Activated CD8-positive, alpha-beta T cell treated with anti-CD3 and anti-CD28 coated beads for 36 hours (primary cell): Measurements from ENCODE around the gene HK1. TPM values are rescaled to one million over a fixed set of nuclear protein-coding genes. Genes with fewer than 3 reads are reported as not detected.

ENCODE experiments used
- ATAC-seq: fragments of 200-7000 bp; cut with Tn5 transposase; one replicate; pipeline ENCODE4 v1.10.0; 2021; ENCODE audit warnings: mild to moderate bottlenecking, moderate library complexity
- CTCF ChIA-PET: fragments of 350-600 bp; sonication (Branson Sonifier 250); formaldehyde crosslinking; loops from one replicate; lab custom pipeline; 2021; ENCODE audit warnings: antibody characterized with exemption; lab: Charles Lee
- POLR2A ChIA-PET: fragments of 350-600 bp; sonication (Branson Sonifier 250); formaldehyde crosslinking; loops from one replicate; lab custom pipeline; 2021; ENCODE audit warnings: antibody characterized with exemption; lab: Charles Lee
- DNase-seq: peaks from one replicate; pipeline ENCODE4 v3.0.0-alpha.2; 2020
- H3K27ac Mint-ChIP-seq: one replicate; pipeline ENCODE4 v1.8.0; 2021; ENCODE audit warnings: mild to moderate bottlenecking, mixed read lengths
- H3K27me3 Mint-ChIP-seq: one replicate; pipeline ENCODE4 v1.8.0; 2021; ENCODE audit warnings: mixed read lengths
- H3K36me3 Mint-ChIP-seq: one replicate; pipeline ENCODE4 v1.8.0; 2021; ENCODE audit warnings: low read depth, mixed read lengths
- H3K4me1 Mint-ChIP-seq: one replicate; pipeline ENCODE4 v1.8.0; 2021; ENCODE audit warnings: low read depth, mixed read lengths
- H3K4me3 Mint-ChIP-seq: one replicate; pipeline ENCODE4 v1.8.0; 2021; ENCODE audit warnings: mild to moderate bottlenecking, moderate library complexity, mixed read lengths
- H3K9me3 Mint-ChIP-seq: one replicate; pipeline ENCODE4 v1.8.0; 2021; ENCODE audit warnings: mixed read lengths
- intact Hi-C: fragments of 100-400 bp; cut with micrococcal nuclease; formaldehyde crosslinking; loops from one replicate; pipeline ENCODE4 v1.10.0; 2022
- total RNA-seq, 2 experiments: library from RNA; stranded (reverse); gene quantifications; one replicate each; pipeline ENCODE4 v1.2.3, GENCODE V29; 2021
- TF ChIP-seq, protein P1 (sequence below): fragments of 200-600 bp; IDR thresholded peaks from one replicate; pipeline ENCODE4 v1.8.0; 2022; ENCODE audit warnings: antibody characterized with exemption, mild to moderate bottlenecking

The HK1 gene
- total RNA-seq, 2 experiments from 2014 or later, result 314 to 325 TPM

DNA sequence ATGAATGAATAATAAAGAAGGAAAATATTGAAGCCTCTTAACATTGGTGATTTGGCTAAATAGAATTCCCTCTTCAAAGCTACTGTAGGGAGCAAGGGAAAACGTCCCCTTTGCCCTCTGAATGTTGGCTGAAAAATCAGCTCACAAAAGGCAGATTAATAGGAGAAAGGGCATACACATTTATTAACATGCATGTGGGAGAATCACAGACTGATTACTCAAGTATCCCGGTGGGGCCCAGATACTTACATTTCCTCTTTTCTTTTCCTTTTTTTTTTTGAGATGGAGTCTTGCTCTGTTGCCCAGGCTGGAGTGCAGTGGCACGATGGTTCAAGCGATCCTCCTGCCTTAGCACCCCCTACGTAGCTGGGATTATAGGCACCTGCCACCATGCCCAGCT lies 68.5 kb downstream of the HK1 start:
- Mint-ChIP-seq H3K9me3 (no peaks in the 10 kb centered on the region), H3K27me3 (no peaks in the 10 kb centered on the region), H3K36me3 (peaks cover 79% of the 10 kb centered on the region), H3K4me1 (peaks cover 77% of the 10 kb centered on the region), H3K4me3 (no peak overlapping the region), H3K27ac (no peak overlapping the region)
- ChIA-PET CTCF (no interaction called here), POLR2A (interaction anchor here (1.0 kb wide), 1 partner anchor 9 kb away, joined by 3 read pairs; no protein-coding TSS in a partner anchor)
- no peak for ATAC-seq
- no peak for DNase-seq
- TF ChIP-seq, protein P1, sequence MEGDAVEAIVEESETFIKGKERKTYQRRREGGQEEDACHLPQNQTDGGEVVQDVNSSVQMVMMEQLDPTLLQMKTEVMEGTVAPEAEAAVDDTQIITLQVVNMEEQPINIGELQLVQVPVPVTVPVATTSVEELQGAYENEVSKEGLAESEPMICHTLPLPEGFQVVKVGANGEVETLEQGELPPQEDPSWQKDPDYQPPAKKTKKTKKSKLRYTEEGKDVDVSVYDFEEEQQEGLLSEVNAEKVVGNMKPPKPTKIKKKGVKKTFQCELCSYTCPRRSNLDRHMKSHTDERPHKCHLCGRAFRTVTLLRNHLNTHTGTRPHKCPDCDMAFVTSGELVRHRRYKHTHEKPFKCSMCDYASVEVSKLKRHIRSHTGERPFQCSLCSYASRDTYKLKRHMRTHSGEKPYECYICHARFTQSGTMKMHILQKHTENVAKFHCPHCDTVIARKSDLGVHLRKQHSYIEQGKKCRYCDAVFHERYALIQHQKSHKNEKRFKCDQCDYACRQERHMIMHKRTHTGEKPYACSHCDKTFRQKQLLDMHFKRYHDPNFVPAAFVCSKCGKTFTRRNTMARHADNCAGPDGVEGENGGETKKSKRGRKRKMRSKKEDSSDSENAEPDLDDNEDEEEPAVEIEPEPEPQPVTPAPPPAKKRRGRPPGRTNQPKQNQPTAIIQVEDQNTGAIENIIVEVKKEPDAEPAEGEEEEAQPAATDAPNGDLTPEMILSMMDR, result no peak
- intact Hi-C loops, result no loop called here

DNA sequence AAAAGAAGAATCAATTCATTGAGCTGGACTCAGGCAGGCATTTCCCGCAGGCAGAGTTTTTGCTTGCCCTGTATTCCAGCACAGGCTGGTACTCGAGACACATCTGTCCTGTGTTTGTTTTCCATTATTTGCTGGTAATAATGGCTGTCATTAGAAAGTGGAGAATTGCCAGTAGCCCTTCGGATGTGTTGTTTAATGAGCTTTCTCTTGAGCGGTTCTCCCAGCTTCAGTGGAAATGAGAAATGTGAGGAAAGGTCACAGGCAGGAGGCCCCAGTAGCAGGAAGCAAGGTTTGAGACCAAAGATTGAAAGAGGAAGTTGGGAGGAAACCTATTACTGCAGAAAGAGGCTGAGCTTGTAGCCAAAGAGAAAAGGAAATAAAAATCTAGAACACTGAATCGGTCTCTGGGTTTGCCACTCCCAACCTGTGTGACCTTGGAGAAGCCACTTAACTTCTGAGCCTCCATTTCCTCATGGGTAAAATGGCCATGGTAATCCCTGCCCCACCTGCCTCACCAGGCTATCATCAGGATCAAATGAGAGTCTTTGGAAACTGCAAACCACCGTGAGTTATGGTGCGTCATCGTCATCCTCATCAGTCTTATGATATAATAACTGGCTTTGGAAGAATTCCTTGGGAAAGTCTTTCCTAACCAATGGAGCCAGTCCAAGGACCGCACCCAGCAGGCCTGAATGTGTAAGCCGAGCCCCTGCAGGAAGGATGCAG lies 70.7 kb downstream of the HK1 start:
- H3K9me3 Mint-ChIP-seq, result peaks cover 3% of the 10 kb centered on the region
- intact Hi-C loops, result no loop called here
- POLR2A ChIA-PET, result interaction anchor here (0.6 to 1.5 kb wide), 3 partner anchors 12 to 60 kb away, joined by 3 to 4 read pairs (median 3); no protein-coding TSS in a partner anchor
- H3K36me3 Mint-ChIP-seq, result peaks cover 81% of the 10 kb centered on the region
- peaks cover 74% of the 10 kb centered on the region for H3K4me1 Mint-ChIP-seq
- TF ChIP-seq, protein P1, result no peak
- H3K27me3 Mint-ChIP-seq, result no peaks in the 10 kb centered on the region
- DNase-seq, result no peak
- CTCF ChIA-PET, result interaction anchor here (1.0 to 1.7 kb wide), 2 partner anchors 59 to 194 kb away, joined by 3 to 4 read pairs; no protein-coding TSS in a partner anchor
- H3K4me3 Mint-ChIP-seq, result no peak overlapping the region
- no peak for ATAC-seq
- H3K27ac Mint-ChIP-seq, result peak overlapping the region; percentile 73

DNA sequence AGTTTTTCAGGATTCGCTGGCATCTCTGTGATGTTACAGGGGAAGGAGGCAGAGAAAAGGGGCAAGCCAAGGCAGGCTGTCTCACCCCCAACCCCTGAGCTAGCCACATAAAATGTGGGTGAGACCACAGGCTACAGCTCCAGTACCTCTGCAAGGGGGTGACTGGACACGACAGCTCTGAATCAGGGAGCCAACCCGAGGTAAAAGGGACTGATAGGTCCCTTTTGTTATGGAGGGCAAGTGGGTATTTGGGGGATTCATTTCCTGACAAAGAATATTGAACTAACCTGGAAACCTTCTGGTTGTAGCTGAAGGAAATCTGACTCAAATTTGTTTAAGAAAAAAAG lies 71.2 kb downstream of the HK1 start:
- DNase-seq, result no peak
- TF ChIP-seq, protein P1, result no peak
- CTCF ChIA-PET, result interaction anchor here (1.0 to 1.7 kb wide), 2 partner anchors 58 to 195 kb away, joined by 3 to 4 read pairs; no protein-coding TSS in a partner anchor
- Mint-ChIP-seq H3K27me3 (no peaks in the 10 kb centered on the region), H3K9me3 (peaks cover 3% of the 10 kb centered on the region), H3K27ac (no peak overlapping the region), H3K36me3 (peaks cover 81% of the 10 kb centered on the region), H3K4me3 (no peak overlapping the region), H3K4me1 (peaks cover 71% of the 10 kb centered on the region)
- no peak for ATAC-seq
- POLR2A ChIA-PET, result interaction anchor here (0.6 to 1.5 kb wide), 2 partner anchors 22 to 61 kb away, joined by 3 to 4 read pairs; no protein-coding TSS in a partner anchor
- intact Hi-C loops, result no loop called here

DNA sequence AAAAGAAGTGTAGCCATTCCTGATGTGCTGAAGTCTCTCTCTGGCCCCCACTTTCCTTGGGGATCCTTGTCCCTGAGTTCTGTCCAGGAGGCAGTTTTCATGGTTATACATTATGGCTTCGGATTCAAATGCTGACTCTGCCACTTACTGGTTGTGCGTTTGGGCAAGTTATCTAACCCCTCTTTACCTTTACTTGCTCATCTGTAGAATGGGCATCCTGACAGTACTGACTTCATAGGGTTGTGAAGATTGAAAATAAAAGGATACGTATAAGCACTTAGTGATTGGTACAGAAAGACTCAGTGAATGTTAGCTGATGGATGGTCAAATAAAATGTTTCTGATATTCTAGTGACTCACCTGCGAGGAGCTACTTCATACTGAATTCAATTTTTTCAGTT lies 73.3 kb downstream of the HK1 start:
- H3K36me3 Mint-ChIP-seq, result peaks cover 78% of the 10 kb centered on the region
- no peak for ATAC-seq
- POLR2A ChIA-PET, result interaction anchor here (1.1 kb wide), 1 partner anchor 24 kb away, joined by 3 read pairs; no protein-coding TSS in a partner anchor

More for the DNA sequence above, 73.3 kb downstream of the HK1 start:
- DNase-seq, result no peak
- Mint-ChIP-seq H3K4me3 (no peak overlapping the region), H3K27me3 (no peaks in the 10 kb centered on the region), H3K4me1 (peaks cover 55% of the 10 kb centered on the region), H3K9me3 (peaks cover 3% of the 10 kb centered on the region), H3K27ac (no peak overlapping the region)
- intact Hi-C loops, result no loop called here
- TF ChIP-seq, protein P1, result no peak
- CTCF ChIA-PET, result interaction anchor here (0.7 kb wide), 1 partner anchor 41 kb away, joined by 3 read pairs; no protein-coding TSS in a partner anchor
